Calu3 (cell line): ENCODE data around the gene RANBP3L. TPM values are rescaled to one million over a fixed set of nuclear protein-coding genes. Genes with fewer than 3 reads are reported as not detected.

ENCODE experiments used
- BruUV-seq: library from RNA; stranded (reverse); fragments of 400-500 nt; replicated peaks from 2 replicates; lab custom pipeline; 2021; lab: Mats Ljungman, UMichigan
- CTCF ChIA-PET: fragments of 300-600 bp; sonication (Branson Sonifier 250); formaldehyde crosslinking; loops from one replicate; lab custom pipeline; 2022; ENCODE audit warnings: antibody characterized with exemption; lab: Charles Lee
- DNase-seq: peaks from one replicate; pipeline ENCODE4 v3.0.0; 2022
- H3K27ac Mint-ChIP-seq: one replicate; pipeline ENCODE4 v1.8.0; 2022; ENCODE audit warnings: mixed read lengths; ENCODE audit not compliant: unreplicated experiment
- H3K27me3 Mint-ChIP-seq: one replicate; pipeline ENCODE4 v1.8.0; 2022; ENCODE audit warnings: mixed read lengths; ENCODE audit not compliant: unreplicated experiment
- H3K36me3 Mint-ChIP-seq: one replicate; pipeline ENCODE4 v1.8.0; 2022; ENCODE audit warnings: mild to moderate bottlenecking, moderate library complexity, mixed read lengths; ENCODE audit not compliant: insufficient read depth, unreplicated experiment
- H3K4me1 Mint-ChIP-seq: one replicate; pipeline ENCODE4 v1.8.0; 2022; ENCODE audit warnings: mild to moderate bottlenecking, low read depth, mixed read lengths; ENCODE audit not compliant: unreplicated experiment
- H3K4me3 Mint-ChIP-seq: one replicate; pipeline ENCODE4 v1.8.0; 2022; ENCODE audit warnings: mild to moderate bottlenecking, low read depth, moderate library complexity, mixed read lengths; ENCODE audit not compliant: unreplicated experiment
- H3K9me3 Mint-ChIP-seq: one replicate; pipeline ENCODE4 v1.8.0; 2022; ENCODE audit warnings: low read depth, mixed read lengths; ENCODE audit not compliant: unreplicated experiment
- intact Hi-C: fragments of 100-400 bp; cut with micrococcal nuclease; formaldehyde crosslinking; loops from one replicate; pipeline ENCODE4 v1.10.0; 2022; ENCODE audit not compliant: unreplicated experiment
- total RNA-seq: library from RNA; stranded (reverse); gene quantifications from 2 replicates; pipeline ENCODE4 v1.2.3, GENCODE V29; 2022
- TF ChIP-seq, protein P1 (sequence below): fragments of 200-600 bp; IDR thresholded peaks from one replicate; pipeline ENCODE4 v1.8.0; 2022; ENCODE audit warnings: antibody characterized with exemption; ENCODE audit not compliant: unreplicated experiment

Gene RANBP3L
- total RNA-seq, 1 experiment from 2014 or later: not detected

DNA sequence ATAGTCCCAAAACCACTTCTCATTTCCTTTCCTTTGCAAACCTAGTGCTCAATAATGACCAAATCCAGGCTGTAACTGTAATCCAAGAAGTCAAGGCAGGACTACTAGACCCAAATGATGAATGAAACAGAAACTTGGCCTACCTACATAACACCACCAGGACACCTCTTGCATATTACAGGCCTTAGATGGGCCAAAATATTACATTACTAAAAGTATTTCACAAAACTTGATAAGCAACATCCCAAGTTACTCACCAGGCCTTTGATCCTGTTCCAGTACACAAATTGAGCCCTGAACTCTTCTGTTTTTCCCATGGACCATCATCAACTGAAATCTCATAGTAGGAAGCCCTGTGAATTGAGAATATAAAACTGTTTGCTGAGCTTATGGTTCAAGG lies 94.8 kb downstream of the RANBP3L start:
- Mint-ChIP-seq H3K4me1 (no peaks in the 10 kb centered on the region), H3K27ac (no peak overlapping the region), H3K27me3 (no peaks in the 10 kb centered on the region), H3K4me3 (no peak overlapping the region), H3K36me3 (peaks cover 7% of the 10 kb centered on the region), H3K9me3 (no peaks in the 10 kb centered on the region)
- CTCF ChIA-PET: no interaction called here
- TF ChIP-seq, protein P1, sequence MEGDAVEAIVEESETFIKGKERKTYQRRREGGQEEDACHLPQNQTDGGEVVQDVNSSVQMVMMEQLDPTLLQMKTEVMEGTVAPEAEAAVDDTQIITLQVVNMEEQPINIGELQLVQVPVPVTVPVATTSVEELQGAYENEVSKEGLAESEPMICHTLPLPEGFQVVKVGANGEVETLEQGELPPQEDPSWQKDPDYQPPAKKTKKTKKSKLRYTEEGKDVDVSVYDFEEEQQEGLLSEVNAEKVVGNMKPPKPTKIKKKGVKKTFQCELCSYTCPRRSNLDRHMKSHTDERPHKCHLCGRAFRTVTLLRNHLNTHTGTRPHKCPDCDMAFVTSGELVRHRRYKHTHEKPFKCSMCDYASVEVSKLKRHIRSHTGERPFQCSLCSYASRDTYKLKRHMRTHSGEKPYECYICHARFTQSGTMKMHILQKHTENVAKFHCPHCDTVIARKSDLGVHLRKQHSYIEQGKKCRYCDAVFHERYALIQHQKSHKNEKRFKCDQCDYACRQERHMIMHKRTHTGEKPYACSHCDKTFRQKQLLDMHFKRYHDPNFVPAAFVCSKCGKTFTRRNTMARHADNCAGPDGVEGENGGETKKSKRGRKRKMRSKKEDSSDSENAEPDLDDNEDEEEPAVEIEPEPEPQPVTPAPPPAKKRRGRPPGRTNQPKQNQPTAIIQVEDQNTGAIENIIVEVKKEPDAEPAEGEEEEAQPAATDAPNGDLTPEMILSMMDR: no peak
- intact Hi-C loops: no loop called here
- BruUV-seq: no TSS peak
- no peak for DNase-seq

DNA sequence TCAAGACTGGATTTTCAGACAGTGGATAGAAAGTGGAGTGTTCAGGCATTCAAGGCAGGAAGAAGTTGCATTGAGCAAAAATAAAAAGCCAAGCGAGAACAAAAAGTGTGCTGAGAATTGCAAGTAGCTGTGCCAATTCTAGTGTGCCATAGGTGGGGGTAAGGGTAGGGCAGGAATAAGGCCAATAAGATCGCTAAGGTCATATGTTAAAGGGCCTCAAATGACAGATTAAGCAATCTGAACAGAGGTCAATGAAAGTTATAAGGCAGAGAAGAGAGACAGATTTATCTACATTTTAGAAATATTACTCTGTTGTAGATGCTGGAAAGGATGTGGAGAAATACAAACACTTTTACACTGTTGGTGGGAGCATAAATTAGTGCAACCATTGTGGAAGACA lies 96.4 kb downstream of the RANBP3L start:
- H3K4me1 Mint-ChIP-seq: no peaks in the 10 kb centered on the region
- no peaks in the 10 kb centered on the region for H3K27me3 Mint-ChIP-seq
- no peaks in the 10 kb centered on the region for H3K9me3 Mint-ChIP-seq
- CTCF ChIA-PET: no interaction called here
- no peak overlapping the region for H3K4me3 Mint-ChIP-seq
- TF ChIP-seq, protein P1: no peak
- peaks cover 7% of the 10 kb centered on the region for H3K36me3 Mint-ChIP-seq
- intact Hi-C loops: no loop called here
- BruUV-seq: no TSS peak
- H3K27ac Mint-ChIP-seq: no peak overlapping the region
- DNase-seq: no peak

DNA sequence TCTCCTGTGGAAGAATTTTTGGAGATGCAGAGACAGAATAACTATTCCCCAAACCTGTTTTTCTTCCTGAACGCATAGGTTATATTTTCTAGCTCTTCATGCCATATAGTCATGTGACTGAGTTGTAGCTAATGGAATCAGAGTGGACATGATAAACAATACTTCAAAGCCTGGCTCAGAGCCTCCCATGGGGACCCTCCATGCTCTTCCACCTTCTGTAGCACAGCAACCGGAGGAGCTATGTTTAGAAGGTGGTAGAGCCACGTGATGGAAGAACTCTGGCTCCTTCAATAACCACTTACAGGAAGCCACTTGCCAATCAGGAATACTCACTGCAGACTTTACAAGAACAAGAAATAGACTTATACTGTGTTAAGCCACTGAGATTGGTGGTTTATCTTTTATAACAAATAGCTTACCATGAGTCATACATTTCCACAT lies 99.2 kb downstream of the RANBP3L start:
- Mint-ChIP-seq H3K27me3 (no peaks in the 10 kb centered on the region), H3K27ac (no peak overlapping the region), H3K9me3 (no peaks in the 10 kb centered on the region), H3K4me3 (no peak overlapping the region), H3K36me3 (peaks cover 7% of the 10 kb centered on the region), H3K4me1 (no peaks in the 10 kb centered on the region)
- no peak for DNase-seq
- TF ChIP-seq, protein P1: no peak
- no TSS peak for BruUV-seq
- CTCF ChIA-PET: interaction anchor here (0.7 kb wide), 1 partner anchor 105 kb away, joined by 4 read pairs; no protein-coding TSS in a partner anchor
- intact Hi-C loops: no loop called here

DNA sequence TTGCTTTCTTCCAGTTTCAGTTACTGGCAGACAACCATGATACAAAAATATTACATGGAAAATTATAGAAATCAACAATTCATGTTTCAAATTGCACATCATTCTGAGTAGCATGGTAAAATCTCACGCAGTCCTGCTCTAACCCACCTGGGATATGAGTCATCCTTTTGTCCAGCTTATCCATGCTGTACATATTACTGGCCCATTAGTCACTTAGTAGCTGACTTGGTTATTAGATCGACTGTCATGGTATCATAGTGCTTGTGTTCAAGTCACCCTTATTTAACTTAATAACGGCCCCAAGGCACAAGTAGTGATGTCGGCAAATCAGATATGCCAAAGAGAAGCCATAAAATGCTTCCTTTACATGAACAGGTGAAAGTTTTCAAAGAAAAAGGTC lies 101.2 kb downstream of the RANBP3L start:
- H3K36me3 Mint-ChIP-seq: peaks cover 5% of the 10 kb centered on the region
- DNase-seq: no peak
- no peaks in the 10 kb centered on the region for H3K27me3 Mint-ChIP-seq
- H3K9me3 Mint-ChIP-seq: no peaks in the 10 kb centered on the region
- H3K4me1 Mint-ChIP-seq: no peaks in the 10 kb centered on the region
- intact Hi-C loops: no loop called here
- no peak overlapping the region for H3K27ac Mint-ChIP-seq
- CTCF ChIA-PET: no interaction called here
- BruUV-seq: no TSS peak
- no peak overlapping the region for H3K4me3 Mint-ChIP-seq
- TF ChIP-seq, protein P1: no peak
